Tibial nerve (tissue), 3 donors: ENCODE data around the gene WFDC1.

Experiments used
- CTCF ChIP-seq, 5 experiments: fragments of 200-600 bp in 3 of 5; fragments of 450-650 bp in 2 of 5; sonication (generic) in 3 of 5; IDR thresholded peaks; one replicate each; pipeline ENCODE4 v1.5.1; 2016 to 2019; ENCODE audit warnings: antibody characterized with exemption in 5 of 5, mild to moderate bottlenecking in 3 of 5, moderate library complexity in 2 of 5
- POLR2A ChIP-seq, 2 donors: fragments of 450-650 bp; IDR thresholded peaks; one replicate each; pipeline ENCODE4 v1.6.1; 2017; ENCODE audit warnings: antibody characterized with exemption in 2 of 2, mild to moderate bottlenecking in 2 of 2, moderate library complexity in 2 of 2

- TF ChIP-seq CTCF (IDR thresholded peaks at IDR 0.05), result no peak
- TF ChIP-seq POLR2A (IDR thresholded peaks at IDR 0.05), result no peak
Observed at GRCh38 chr16:84329843-84330684, 35.4 kb downstream of the WFDC1 start.
